Islet precursor cell (in vitro differentiated cells): ENCODE results near the gene HS6ST1.

Experiments
- DNase-seq: peaks from one replicate; pipeline ENCODE4 v3.0.0-alpha.2; 2018

The HS6ST1 gene

GRCh38 chr2:128347701-128348539, 29.3 kb upstream of the HS6ST1 start:
- peak; percentile 57 for DNase-seq

DNA sequence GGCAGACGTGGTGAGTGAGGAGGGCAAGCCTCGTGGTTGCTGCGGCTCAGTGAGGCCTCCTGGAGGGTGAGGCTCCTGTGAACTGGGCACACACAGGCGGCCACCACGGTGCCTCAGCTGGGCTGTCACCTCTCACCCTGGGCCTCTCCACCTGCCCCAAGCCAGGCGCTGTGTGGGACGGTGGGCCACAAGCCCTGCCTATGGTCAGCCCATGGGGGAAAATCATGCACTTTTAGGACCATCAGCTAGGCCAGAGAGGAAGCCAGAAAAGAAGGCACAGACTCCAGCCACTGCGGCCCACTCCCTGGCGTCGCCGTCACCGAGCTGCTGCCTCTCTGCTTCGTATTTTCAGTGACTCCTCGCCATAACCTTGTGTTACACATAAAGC, 28.5 kb upstream of the HS6ST1 start:
- peak; percentile 43 for DNase-seq

DNA sequence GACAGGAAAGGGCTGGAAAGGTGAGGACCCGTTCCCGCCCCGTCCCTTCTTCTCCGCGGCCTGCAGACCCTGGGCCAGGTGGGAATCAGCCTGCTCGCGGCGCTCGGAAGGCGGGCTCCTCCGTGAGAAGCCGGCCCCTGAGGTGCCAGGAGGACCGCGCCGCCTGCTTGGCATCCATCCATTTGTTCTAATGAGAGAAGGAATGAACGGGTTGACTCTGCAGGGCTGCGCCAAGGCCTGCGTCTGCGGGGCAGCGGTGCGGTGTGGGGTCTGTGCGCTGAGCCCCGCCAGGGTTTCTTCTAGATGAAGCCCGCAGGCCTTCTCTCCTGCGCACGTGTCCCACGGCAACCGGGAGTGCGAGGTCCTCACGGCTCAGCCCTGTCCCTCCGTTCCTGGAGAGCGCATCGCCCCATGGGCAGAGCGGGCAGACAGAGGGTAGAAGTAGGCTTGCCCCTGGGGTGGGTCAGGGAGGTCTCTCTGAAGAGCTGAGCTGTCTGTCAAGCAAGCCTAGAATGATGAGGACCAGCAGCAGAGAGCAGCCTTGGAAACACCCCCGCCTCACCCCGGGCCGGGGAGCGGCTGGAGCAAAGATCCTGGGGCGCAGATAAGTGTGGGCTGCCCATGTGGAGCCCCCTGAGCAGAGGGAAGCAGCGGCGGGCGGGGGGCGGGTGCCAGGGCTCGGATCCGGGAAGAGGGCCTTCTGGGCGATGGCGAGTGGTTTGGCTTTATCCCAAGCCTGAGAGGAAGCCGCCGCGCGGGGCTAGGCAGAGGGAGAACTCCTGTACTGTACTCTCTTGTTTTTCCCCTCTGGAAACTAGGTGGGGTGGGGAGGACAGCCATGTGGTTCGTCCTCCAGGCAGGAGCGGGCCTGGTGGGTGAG, 27.9 kb upstream of the HS6ST1 start:
- DNase-seq = peak; percentile 35

DNA sequence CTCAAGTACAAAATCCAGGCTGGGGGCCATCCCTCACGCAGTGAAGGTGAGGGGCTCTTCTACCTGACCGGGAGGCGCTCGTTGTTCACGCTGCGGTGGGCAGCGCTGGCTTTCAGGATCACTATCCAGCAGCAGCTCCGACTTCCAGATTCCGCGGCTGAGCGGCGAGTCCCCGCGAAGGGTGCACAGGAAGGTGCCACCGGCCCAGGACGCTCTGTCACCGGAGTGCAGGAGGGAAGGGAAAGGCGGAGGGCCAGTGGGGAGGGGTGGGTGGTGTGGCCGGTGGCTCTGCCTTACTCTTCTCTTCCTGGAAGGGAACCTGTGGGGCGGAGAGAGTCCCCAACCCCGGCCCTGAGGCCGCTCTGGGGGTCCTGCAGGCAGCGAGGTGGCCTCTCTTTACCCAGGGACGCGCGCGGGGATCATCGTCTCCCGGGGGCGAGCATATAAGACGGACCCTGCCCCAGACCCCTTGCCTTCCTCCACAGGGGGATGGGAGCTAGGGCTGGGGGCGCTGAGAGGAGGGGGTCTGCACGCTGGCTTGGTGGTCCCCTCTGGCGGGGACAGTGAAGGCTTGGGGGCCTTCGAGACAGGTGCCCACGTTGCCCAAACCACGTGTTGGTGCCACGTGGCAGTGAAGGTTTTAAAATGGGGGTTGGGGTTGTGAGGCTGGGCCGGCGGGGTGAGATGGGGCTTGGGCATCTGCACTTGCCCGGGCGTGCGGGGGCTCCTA, 26.9 kb upstream of the HS6ST1 start:
- DNase-seq = peak; percentile 41

GRCh38 chr2:128344101-128344500, 25.4 kb upstream of the HS6ST1 start:
- peak; percentile 11 for DNase-seq

- no peak for DNase-seq
These were observed 24.8 kb upstream of the HS6ST1 start for GRCh38 chr2:128343459-128343858.

DNA sequence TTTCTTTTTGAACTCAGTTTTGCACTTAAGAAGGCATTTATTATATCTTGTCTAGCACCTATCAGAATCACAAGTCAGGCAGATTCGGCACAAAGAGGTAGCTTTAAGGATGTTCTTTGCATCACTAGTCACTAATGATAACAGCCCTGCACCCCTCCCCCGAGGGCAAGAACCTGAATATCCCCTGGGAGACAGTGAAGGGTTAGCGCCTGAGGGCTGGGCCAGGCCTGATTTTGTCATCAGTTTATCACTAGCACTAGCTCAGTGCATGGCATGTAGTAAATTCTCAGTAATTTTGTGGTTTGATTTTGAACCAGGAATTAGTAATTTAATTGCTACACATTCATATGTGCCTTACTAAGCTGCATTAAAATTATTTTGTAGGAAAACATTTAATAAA, 23.9 kb upstream of the HS6ST1 start:
- DNase-seq = no peak

GRCh38 chr2:128341621-128342020, 23.0 kb upstream of the HS6ST1 start:
- no peak for DNase-seq

- no peak for DNase-seq
These were observed 13.5 kb upstream of the HS6ST1 start for GRCh38 chr2:128332091-128332634.

- no peak for DNase-seq
These were observed 11.9 kb upstream of the HS6ST1 start for GRCh38 chr2:128330583-128330982.

- DNase-seq = peak; percentile 18
These were observed 10.9 kb upstream of the HS6ST1 start for GRCh38 chr2:128329607-128330006.

DNA sequence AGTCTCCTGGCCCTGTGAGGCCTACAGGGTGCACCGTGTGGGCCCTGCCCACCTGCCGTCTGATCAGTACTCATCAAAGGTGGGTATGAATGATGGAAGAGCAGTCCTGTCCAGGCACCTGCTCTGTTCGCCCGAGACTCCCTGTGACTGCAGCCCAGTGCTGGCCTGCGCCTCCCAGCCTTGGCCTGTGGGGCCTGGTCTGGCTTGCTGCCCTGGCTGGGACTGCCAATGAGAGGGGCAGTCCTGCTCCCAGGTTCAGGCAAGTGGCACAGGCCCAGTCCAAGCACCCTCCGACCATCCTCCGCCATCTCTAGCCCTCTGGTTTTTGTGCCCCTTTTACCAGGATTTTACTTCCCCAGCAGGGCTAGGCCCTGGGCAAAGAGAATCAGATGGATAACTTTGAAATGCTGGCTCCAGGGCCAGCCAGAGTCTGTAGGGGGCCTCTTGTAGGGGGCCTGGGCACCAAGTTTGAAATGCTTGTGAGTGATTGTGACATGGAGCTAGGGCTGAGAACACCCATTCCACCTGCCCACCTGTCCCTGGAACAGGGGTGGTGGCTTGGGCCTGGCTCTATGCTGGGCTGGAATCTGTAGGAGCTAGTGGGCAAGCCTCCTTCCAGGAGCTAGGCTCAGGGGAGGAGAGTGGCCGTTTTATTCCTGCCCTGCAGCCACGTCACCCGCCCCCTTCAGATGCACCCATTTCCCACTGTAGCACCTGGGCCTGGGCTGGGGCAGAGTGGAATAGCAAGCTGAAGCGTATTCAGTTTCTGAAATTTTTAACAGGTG, 8.7 kb upstream of the HS6ST1 start:
- DNase-seq = peak; percentile 41

DNA sequence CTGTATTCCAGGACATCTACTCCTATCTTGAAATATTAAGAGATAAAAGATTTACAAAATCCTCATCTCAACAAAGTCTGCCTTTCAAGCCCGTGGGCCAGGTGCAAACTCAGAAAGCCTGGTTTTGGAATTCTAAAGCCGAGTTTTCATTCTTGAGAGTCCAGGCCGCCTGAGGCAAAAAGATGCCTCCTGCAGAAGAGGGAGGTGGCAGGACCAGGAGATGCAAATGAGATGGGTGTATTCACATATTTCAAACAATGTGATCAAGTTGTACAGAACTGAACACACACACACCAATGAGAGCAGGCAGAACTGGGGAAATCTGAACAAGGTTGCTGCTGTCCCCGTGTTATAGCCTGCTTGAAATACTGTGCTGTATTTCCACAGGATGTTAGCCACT, 7.7 kb upstream of the HS6ST1 start:
- DNase-seq = no peak

DNA sequence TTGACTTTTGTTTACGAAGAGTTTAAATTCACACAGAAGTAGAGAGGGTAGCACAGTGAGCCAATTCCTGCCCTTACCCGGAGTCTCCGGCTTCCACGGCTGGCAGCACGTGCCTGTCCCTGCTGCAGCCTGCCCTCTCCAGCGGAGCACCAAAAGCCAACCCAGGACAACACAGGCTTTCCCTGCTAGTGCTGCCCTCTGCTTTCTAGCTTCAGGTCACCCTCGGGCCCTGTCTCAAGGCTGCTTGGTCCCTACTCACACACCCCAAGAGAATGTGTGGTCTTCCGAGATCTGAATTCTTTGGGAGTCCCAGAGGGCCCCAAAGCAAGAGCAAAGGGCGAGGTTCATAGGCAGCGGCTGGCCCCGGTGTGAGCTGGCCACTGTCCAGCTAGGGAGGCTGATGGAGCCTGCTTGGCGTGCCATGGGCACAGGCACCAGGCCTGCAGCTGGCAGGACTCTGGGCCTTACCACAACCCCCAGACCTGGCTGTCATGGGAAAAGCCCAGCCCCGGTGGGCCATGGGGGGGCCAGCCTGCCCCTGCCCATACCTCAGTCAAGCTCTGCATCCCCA, 7.0 kb upstream of the HS6ST1 start:
- peak; percentile 47 for DNase-seq

DNA sequence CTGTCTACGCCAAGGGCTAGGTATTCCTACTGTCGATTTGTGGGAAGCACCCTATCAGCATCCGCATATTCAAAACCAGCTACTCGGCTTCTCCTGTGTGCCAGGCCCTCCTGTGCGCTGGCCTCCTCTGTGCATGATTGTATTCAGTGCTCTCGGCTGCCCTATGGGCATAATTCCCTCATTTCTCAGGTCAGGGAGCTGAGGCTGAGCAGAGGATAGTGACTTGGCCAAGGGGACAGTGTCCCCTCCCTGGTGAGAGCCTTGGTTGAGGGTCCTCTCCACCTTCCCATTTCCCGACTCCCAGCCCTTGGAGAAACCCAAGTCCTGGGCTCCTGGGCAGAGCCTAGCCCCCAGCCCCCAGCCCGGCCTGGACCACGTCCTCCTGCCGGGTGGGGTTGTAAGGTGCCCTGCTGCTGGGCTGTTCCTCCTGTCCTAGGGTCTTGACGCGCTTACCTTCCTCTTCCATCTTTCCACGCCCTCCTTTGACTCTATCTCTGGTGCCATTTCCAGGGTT, 6.3 kb upstream of the HS6ST1 start:
- DNase-seq = peak; percentile 36

- peak; percentile 48 for DNase-seq
These were observed 5.6 kb upstream of the HS6ST1 start for GRCh38 chr2:128324008-128324896.

DNA sequence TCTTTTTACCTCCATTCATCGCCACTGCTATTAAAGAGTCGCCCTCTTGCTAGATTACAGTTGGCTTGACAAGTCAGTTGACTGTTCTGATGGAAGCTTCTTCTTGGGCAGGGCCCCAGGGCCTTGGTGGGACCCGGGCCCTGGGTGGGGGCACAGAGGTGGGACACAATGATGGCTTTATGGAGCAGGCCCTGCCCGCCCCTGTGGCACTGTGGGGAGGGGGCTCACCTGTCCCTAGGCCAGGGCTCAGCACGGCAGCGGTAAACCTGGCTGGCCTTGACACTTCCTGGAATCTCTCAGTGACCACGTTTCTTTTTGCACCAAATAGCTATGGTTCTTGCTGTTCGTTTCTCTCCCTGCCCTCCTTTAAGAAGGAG, 4.9 kb upstream of the HS6ST1 start:
- peak; percentile 45 for DNase-seq

GRCh38 chr2:128322715-128323554, 4.3 kb upstream of the HS6ST1 start:
- DNase-seq = peak; percentile 55
